K562 (cell line): ENCODE measurements around the gene AQP6. TPM values are rescaled to one million over a fixed set of nuclear protein-coding genes. Genes with fewer than 3 reads are reported as not detected.

ENCODE experiments used
- BRCA1 ChIP-seq, 2 experiments: fragments of 450-650 bp in 1 of 2; sonication (generic) in 1 of 2; formaldehyde crosslinking in 1 of 2; IDR thresholded peaks; 2 replicates each; pipeline versions ENCODE4 v1.5.0 to v1.6.1; 2017 to 2020; ENCODE audit warnings: mild to moderate bottlenecking in 1 of 2, missing genetic modification reagents in 1 of 2
- CBX8 ChIP-seq: fragments of 200-600 bp; sonication (generic); IDR thresholded peaks from 2 replicates; pipeline ENCODE4 v1.6.1; 2012; ENCODE audit warnings: borderline replicate concordance, mixed run types, low read depth, mild to moderate bottlenecking, moderate library complexity, mixed read lengths, low read length, control low read depth, inconsistent platforms; ENCODE audit not compliant: poor library complexity, severe bottlenecking; ENCODE audit errors: extremely low read depth
- ETV1 ChIP-seq: fragments of 450-650 bp; conservative IDR thresholded peaks from 2 replicates; pipeline ENCODE4 v1.6.1; 2016; ENCODE audit warnings: missing genetic modification characterization, control low read depth, low read depth, missing compliant biosample characterization
- HOMEZ ChIP-seq: fragments of 250-450 bp; sonication (Bioruptor Pico); IDR thresholded peaks from 2 replicates; pipeline ENCODE4 v1.4.0; 2020; ENCODE audit warnings: mild to moderate bottlenecking, moderate library complexity
- KDM2B ChIP-seq: fragments of 250-450 bp; sonication (Bioruptor Pico); IDR thresholded peaks from 2 replicates; pipeline ENCODE4 v1.8.0; 2021; ENCODE audit warnings: mild to moderate bottlenecking, moderate library complexity
- KDM4B ChIP-seq, 2 experiments: fragments of 450-650 bp in 1 of 2; sonication (generic) in 1 of 2; IDR thresholded peaks; 2 replicates each; pipeline ENCODE4 v1.6.1; 2016 to 2017; ENCODE audit warnings: borderline replicate concordance in 2 of 2, antibody characterized with exemption in 1 of 2, low read depth in 1 of 2, mild to moderate bottlenecking in 1 of 2
- MAFF ChIP-seq: IDR thresholded peaks from 2 replicates; pipeline ENCODE4 v1.6.1; 2012; ENCODE audit warnings: low read length, improper control_type of control experiment
- NR3C1 ChIP-seq: sonication (generic); formaldehyde crosslinking; IDR thresholded peaks from 2 replicates; pipeline ENCODE4 v1.8.1; 2022; ENCODE audit warnings: missing genetic modification reagents
- POLR3A ChIP-seq: IDR thresholded peaks from 2 replicates; pipeline ENCODE4 v1.6.1; 2011; ENCODE audit warnings: borderline replicate concordance, mild to moderate bottlenecking, moderate library complexity; ENCODE audit not compliant: insufficient read length, insufficient read depth; ENCODE audit errors: extremely low read depth
- TEAD2 ChIP-seq: fragments of 450-650 bp; IDR thresholded peaks from 2 replicates; pipeline ENCODE4 v1.6.1; 2016; ENCODE audit warnings: missing genetic modification characterization, control low read depth, missing compliant biosample characterization
- ZNF12 ChIP-seq: sonication (generic); formaldehyde crosslinking; IDR thresholded peaks from 2 replicates; pipeline ENCODE4 v1.4.0; 2020; ENCODE audit warnings: mild to moderate bottlenecking, missing genetic modification reagents
- ZNF146 ChIP-seq: IDR thresholded peaks from one replicate; pipeline ENCODE4 v1.6.1; 2018; ENCODE audit warnings: missing compliant biosample characterization; ENCODE audit not compliant: unreplicated experiment
- ZNF232 ChIP-seq: sonication (generic); formaldehyde crosslinking; IDR thresholded peaks from 2 replicates; pipeline ENCODE4 v1.8.0; 2022; ENCODE audit warnings: mild to moderate bottlenecking, missing genetic modification reagents
- ZNF717 ChIP-seq: fragments of 250-450 bp; sonication (Bioruptor Pico); IDR thresholded peaks from 2 replicates; pipeline ENCODE4 v1.5.0; 2021
- polyA plus RNA-seq, 8 experiments: library from polyadenylated mRNA; depleted of rRNA in 4 of 8; stranded (reverse) in 5 of 8; unstranded in 3 of 8; fragments of >200 nt; fragmentation: Nextera tagmentation in 2 of 8; fragmentation: Illumina TruSeq in 1 of 8; extraction: Ambion mirVana in 2 of 8; extraction: Trizol in 1 of 8; gene quantifications; 2 replicates each; pipeline versions ENCODE4 v1.2.1 to v1.2.3, GENCODE V29; 2011 to 2014; ENCODE audit warnings: inconsistent platforms in 1 of 8, missing spikeins in 1 of 8
- total RNA-seq, 7 experiments: library from RNA; depleted of rRNA in 6 of 7; stranded (reverse); fragments of >200 nt in 6 of 7; fragmentation: Illumina TruSeq in 2 of 7; extraction: Trizol in 2 of 7; gene quantifications; 2 replicates each; pipeline versions ENCODE4 v1.2.1 to v1.2.3, GENCODE V29; 2011 to 2021; ENCODE audit warnings: low replicate concordance in 1 of 7
- TF ChIP-seq, protein P1 (sequence below), 2 experiments: fragments of 450-650 bp; IDR thresholded peaks; 2 replicates each; pipeline ENCODE4 v1.6.1; 2016; ENCODE audit warnings: mild to moderate bottlenecking in 2 of 2, borderline replicate concordance in 1 of 2, low read depth in 1 of 2, moderate library complexity in 1 of 2
- TF ChIP-seq, protein P2 (sequence below): sonication (generic); formaldehyde crosslinking; IDR thresholded peaks from 2 replicates; pipeline ENCODE4 v1.5.0; 2020; ENCODE audit warnings: missing genetic modification reagents

Gene AQP6
- total and polyA plus RNA-seq, 9 of the 15 experiments (the other 6 are each of a cell fraction or from before 2014, with no cell fraction given): 0.05 to 0.12 TPM; not detected in 7

- TF ChIP-seq, protein P1, sequence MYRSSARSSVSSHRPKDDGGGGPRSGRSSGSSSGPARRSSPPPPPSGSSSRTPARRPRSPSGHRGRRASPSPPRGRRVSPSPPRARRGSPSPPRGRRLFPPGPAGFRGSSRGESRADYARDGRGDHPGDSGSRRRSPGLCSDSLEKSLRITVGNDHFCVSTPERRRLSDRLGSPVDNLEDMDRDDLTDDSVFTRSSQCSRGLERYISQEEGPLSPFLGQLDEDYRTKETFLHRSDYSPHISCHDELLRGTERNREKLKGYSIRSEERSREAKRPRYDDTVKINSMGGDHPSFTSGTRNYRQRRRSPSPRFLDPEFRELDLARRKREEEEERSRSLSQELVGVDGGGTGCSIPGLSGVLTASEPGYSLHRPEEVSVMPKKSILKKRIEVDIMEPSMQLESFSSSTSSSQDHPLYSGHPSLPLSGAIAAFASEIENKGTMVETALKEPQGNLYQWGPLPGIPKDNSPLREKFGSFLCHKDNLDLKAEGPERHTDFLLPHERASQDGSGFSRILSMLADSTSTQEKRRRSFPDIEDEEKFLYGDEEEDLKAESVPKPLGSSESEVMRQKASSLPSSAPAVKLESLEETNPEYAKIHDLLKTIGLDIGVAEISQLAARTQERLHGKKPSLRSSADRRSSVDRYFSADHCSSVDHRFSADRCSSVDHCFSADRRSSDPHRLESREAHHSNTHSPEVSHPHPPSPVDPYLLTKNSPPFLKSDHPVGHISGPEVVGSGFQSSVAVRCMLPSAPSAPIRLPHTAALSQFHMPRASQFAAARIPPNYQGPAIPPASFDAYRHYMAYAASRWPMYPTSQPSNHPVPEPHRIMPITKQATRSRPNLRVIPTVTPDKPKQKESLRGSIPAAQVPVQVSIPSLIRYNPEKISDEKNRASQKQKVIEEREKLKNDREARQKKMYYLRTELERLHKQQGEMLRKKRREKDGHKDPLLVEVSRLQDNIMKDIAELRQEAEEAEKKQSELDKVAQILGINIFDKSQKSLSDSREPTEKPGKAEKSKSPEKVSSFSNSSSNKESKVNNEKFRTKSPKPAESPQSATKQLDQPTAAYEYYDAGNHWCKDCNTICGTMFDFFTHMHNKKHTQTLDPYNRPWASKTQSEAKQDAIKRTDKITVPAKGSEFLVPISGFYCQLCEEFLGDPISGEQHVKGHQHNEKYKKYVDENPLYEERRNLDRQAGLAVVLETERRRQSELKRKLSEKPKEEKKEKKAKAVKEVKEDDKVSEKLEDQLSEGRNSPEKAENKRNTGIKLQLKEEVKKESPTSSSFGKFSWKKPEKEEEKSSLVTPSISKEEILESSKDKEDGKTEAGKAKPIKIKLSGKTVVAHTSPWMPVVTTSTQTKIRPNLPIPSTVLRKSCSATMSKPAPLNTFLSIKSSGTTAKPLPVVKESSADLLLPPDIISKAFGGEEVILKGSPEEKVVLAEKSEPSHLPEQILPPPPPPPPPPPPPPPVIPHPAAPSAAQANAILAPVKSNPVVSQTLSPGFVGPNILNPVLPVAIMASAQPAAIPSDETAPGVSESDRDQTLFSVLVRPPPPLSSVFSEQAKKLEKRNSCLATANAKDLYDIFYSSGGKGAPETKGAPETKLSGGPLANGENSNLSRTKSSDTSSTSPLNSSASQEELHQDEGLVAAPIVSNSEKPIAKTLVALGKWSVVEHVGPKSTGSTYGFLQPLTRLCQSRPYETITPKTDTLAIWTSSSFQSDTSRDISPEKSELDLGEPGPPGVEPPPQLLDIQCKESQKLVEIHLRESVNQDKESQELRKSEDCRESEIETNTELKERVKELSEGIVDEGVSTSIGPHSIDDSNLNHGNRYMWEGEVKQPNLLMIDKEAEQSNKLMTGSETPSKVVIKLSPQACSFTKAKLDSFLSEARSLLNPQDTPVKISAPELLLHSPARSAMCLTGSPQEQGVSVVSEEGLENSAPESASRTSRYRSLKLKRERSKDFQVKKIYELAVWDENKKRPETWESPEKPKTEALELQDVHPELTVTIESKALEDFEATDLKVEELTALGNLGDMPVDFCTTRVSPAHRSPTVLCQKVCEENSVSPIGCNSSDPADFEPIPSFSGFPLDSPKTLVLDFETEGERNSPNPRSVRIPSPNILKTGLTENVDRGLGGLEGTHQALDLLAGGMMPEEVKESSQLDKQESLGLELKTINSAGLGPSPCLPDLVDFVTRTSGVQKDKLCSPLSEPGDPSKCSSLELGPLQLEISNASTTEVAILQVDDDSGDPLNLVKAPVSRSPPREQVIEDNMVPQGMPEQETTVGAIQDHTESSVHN (IDR thresholded peaks at IDR 0.05; ENCODE audit: borderline replicate concordance in 1 of 2, low read depth in 1 of 2): no peak
- no peak for TF ChIP-seq ZNF12 (CRISPR knock-in tag)
- TF ChIP-seq TEAD2 (tag): no peak
- TF ChIP-seq KDM4B (IDR thresholded peaks at IDR 0.05; ENCODE audit: borderline replicate concordance in 2 of 2, low read depth in 1 of 2): no peak
- TF ChIP-seq MAFF: no peak
- TF ChIP-seq, protein P2, sequence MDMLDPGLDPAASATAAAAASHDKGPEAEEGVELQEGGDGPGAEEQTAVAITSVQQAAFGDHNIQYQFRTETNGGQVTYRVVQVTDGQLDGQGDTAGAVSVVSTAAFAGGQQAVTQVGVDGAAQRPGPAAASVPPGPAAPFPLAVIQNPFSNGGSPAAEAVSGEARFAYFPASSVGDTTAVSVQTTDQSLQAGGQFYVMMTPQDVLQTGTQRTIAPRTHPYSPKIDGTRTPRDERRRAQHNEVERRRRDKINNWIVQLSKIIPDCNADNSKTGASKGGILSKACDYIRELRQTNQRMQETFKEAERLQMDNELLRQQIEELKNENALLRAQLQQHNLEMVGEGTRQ (CRISPR knock-in tag): no peak
- TF ChIP-seq BRCA1 (IDR thresholded peaks at IDR 0.05): no peak
- TF ChIP-seq BRCA1 (CRISPR knock-in tag; IDR thresholded peaks at IDR 0.05): no peak
- no peak for TF ChIP-seq NR3C1
- TF ChIP-seq CBX8: no peak
- TF ChIP-seq KDM2B (CRISPR knock-in tag): no peak
- no peak for TF ChIP-seq HOMEZ
- TF ChIP-seq ETV1 (tag): no peak
- TF ChIP-seq ZNF146 (CRISPR knock-in tag): no peak
- TF ChIP-seq POLR3A: no peak
- TF ChIP-seq ZNF717: no peak
- TF ChIP-seq ZNF232 (CRISPR knock-in tag): no peak
These were observed 5.5 kb upstream of the AQP6 start (continued) for GRCh38 chr12:49967042-49967776.
